Erythroblast (primary cell): ENCODE data around the gene ZFYVE21.

Experiments used
- GATA1 ChIP-seq: IDR thresholded peaks from 2 replicates; pipeline ENCODE4 v1.6.1; 2011; ENCODE audit warnings: low read depth, mild to moderate bottlenecking, control low read depth, low read length, moderate library complexity
- POLR2A ChIP-seq: IDR thresholded peaks from 2 replicates; pipeline ENCODE4 v1.6.1; 2011; ENCODE audit warnings: mild to moderate bottlenecking, low read length

- no peak for TF ChIP-seq POLR2A
- no peak for TF ChIP-seq GATA1
Measured at GRCh38 chr14:103684471-103684870, 31.1 kb upstream of the ZFYVE21 start.
